AG04449 (cell line): ENCODE measurements around the gene JAKMIP3.

Experiments used
- CTCF ChIA-PET: fragments of 350-600 bp; formaldehyde crosslinking; extraction: SDS; loops from one replicate; lab custom pipeline; 2021; ENCODE audit warnings: antibody characterized with exemption; lab: Yijun Ruan, JAX
- POLR2A ChIA-PET: fragments of 400-600, 350-600 bp; formaldehyde crosslinking; extraction: SDS; loops from one replicate; lab custom pipeline; 2020; ENCODE audit warnings: antibody characterized with exemption, inconsistent platforms; lab: Yijun Ruan, JAX
- DNase-seq: peaks from one replicate; pipeline ENCODE4 v3.0.0-alpha.2; 2010; ENCODE audit warnings: low read depth, low spot score
- H3K4me3 ChIP-seq: 2 replicates; pipeline ENCODE4 v1.5.1; 2011; ENCODE audit warnings: low read depth, mild to moderate bottlenecking, control low read depth, low read length
- CTCF ChIP-seq: IDR thresholded peaks from one replicate; pipeline ENCODE4 v1.5.1; 2011; ENCODE audit warnings: mild to moderate bottlenecking, moderate library complexity, low read length, control low read depth, inconsistent platforms; ENCODE audit not compliant: insufficient read depth; ENCODE audit errors: missing control alignments

Gene JAKMIP3

GRCh38 chr10:132021504-132022143, 44.1 kb upstream of the JAKMIP3 start:
- DNase-seq, result no peak
- ChIA-PET POLR2A (no interaction called here), CTCF (interaction anchor here (1.1 to 3.2 kb wide), 4 partner anchors 16 to 136 kb away, joined by 3 to 17 read pairs (median 8); partner anchors contain the start of gene BNIP3)
- H3K4me3 ChIP-seq, result no peak overlapping the region
- TF ChIP-seq CTCF, result no peak

GRCh38 chr10:132022241-132022640, 43.5 kb upstream of the JAKMIP3 start:
- CTCF ChIA-PET, result interaction anchor here (0.7 to 2.4 kb wide), 33 partner anchors 8 to 1835 kb away, joined by 3 to 83 read pairs (median 6); partner anchors contain the start of genes BNIP3, JAKMIP3 and PPP2R2D
- POLR2A ChIA-PET, result interaction anchor here (1.5 kb wide), 1 partner anchor 41 kb away, joined by 8 read pairs; the partner anchor contains the start of gene BNIP3
- TF ChIP-seq CTCF, result no peak
- no peak overlapping the region for H3K4me3 ChIP-seq
- DNase-seq, result no peak

GRCh38 chr10:132023092-132023811, 42.5 kb upstream of the JAKMIP3 start:
- peak; percentile 95 for TF ChIP-seq CTCF
- ChIA-PET POLR2A (interaction anchor here (1.5 kb wide), 1 partner anchor 42 kb away, joined by 8 read pairs; the partner anchor contains the start of gene BNIP3), CTCF (interaction anchor here (0.7 to 2.4 kb wide), 47 partner anchors 9 to 1836 kb away, joined by 3 to 83 read pairs (median 5); partner anchors contain the start of genes BNIP3, JAKMIP3 and PPP2R2D)
- DNase-seq, result peak; percentile 12
- peak overlapping the region; percentile 36 for H3K4me3 ChIP-seq

DNA sequence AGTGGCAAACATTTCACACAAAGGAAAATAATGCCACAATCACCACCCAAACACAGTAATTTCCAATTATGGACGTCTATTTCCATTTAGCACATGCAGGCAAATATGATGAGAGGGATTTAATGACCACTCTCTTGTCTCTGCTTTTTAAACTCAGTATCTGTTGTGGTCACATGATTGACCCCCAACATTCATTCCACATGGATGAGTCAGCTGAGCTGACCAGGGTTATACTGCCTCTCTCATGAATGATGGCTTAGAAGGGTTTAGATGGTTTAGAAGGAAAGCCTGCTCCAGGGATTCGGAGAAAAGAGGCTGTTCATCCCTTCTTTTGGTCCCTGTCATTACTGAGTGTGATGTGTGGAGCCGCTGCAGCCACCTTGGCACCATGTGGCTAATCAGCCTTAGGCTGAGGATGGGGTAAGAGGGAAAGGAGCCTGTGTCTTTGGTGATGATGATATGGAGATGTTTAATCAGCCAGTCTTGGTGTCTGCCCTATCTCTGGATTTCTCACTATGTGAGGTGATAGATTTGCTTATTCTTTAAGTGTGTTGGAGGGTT, 38.2 kb upstream of the JAKMIP3 start:
- TF ChIP-seq CTCF, result no peak
- no peak overlapping the region for H3K4me3 ChIP-seq
- DNase-seq, result no peak
- POLR2A ChIA-PET, result no interaction called here
- CTCF ChIA-PET, result no interaction called here

DNA sequence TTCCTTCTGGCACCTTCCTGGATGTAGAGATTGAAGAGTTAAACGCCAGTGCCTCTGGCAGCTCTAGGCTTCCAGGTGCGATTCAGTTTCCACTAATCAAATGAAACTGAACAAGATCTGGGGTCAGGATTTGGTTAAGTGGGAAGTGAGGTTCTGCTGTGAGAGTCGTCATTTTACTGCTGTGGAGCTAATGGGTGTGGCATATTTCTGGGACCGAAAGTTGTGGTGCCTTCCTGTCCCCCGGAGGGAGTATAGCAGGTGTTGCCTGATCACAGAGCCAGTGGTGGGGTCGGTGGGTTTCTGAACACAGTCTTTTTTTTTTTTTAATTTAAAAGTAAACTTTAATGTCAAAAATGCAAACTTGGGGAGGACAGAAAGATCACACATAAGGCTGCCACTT, 37.0 kb upstream of the JAKMIP3 start:
- POLR2A ChIA-PET, result no interaction called here

More for the DNA sequence above, 37.0 kb upstream of the JAKMIP3 start:
- no peak overlapping the region for H3K4me3 ChIP-seq
- no peak for TF ChIP-seq CTCF
- CTCF ChIA-PET, result no interaction called here
- no peak for DNase-seq
